ENCODE measurements around the gene ABR. TPM values are rescaled to one million over a fixed set of nuclear protein-coding genes. Genes with fewer than 3 reads are reported as not detected.

The ABR gene
- total RNA-seq, 2 donors from 2014 or later, result 80.7 to 82.7 TPM

DNA sequence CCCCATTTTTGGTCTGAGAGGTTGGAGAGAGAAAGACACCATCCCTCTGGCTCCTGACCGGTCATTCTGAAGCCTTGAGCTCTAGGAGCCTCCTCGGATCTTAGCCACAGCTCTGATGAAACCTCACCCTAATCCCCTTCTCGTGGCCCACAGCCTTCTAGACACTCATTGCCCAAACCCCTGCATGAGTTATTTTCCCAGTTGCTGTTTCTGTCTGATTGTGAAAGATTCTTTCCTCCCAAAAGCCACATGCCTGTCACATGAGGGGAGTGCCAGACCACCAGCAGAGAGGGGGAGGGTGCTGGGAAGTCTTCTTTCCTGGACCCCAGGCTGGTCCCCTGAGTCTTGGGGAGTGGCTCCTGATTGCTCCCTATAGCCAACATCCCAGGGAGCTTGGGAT lies 17.6 kb upstream of the ABR start:
- intact Hi-C loops (cut with DNase I), result no loop called here
- 72% methylated on average over 3 of the region's 3 CpGs for WGBS
- DNase-seq (ENCODE audit: low spot score), result no peak
- Histone ChIP-seq H3K9me3 (no peaks in the 10 kb centered on the region), H3K4me3 (no peak overlapping the region), H3K4me1 (replicated peaks) (no peaks in the 10 kb centered on the region), H3K27ac (no peak overlapping the region), H3K36me3 (no peaks in the 10 kb centered on the region), H3K27me3 (replicated peaks; ENCODE audit: insufficient read depth) (no peaks in the 10 kb centered on the region)
- TF ChIP-seq POLR2A (IDR thresholded peaks at IDR 0.05), result no peak
- TF ChIP-seq, protein P1, sequence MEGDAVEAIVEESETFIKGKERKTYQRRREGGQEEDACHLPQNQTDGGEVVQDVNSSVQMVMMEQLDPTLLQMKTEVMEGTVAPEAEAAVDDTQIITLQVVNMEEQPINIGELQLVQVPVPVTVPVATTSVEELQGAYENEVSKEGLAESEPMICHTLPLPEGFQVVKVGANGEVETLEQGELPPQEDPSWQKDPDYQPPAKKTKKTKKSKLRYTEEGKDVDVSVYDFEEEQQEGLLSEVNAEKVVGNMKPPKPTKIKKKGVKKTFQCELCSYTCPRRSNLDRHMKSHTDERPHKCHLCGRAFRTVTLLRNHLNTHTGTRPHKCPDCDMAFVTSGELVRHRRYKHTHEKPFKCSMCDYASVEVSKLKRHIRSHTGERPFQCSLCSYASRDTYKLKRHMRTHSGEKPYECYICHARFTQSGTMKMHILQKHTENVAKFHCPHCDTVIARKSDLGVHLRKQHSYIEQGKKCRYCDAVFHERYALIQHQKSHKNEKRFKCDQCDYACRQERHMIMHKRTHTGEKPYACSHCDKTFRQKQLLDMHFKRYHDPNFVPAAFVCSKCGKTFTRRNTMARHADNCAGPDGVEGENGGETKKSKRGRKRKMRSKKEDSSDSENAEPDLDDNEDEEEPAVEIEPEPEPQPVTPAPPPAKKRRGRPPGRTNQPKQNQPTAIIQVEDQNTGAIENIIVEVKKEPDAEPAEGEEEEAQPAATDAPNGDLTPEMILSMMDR (IDR thresholded peaks at IDR 0.05), result no peak
- no peak for TF ChIP-seq POLR2AphosphoS5 (IDR thresholded peaks at IDR 0.05)

DNA sequence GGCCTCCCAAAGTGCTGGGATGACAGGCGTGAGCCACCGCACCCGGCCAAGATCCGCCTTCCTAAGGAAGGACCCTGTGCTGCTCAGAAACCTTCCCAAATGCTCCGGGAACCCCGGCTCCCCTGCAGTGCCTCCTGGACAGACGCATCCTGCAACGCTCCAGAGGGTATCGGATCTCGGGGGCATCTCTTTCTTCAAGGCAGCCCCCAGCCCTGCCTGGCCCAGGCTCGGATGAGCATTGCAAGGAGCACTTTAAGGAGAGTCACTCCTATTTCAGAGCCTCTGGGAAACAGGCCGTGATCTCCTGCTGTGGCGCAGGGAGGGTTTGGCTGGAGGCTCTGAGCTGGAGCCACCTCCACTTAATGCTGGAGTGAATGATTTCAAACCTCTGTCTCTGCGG lies 17.2 kb upstream of the ABR start:
- Histone ChIP-seq H3K9me3 (no peaks in the 10 kb centered on the region), H3K4me3 (no peak overlapping the region), H3K36me3 (no peaks in the 10 kb centered on the region), H3K27ac (no peak overlapping the region), H3K27me3 (replicated peaks; ENCODE audit: insufficient read depth) (no peaks in the 10 kb centered on the region), H3K4me1 (replicated peaks) (no peaks in the 10 kb centered on the region)
- no peak for DNase-seq (ENCODE audit: low spot score)
- intact Hi-C loops (cut with DNase I), result no loop called here
- 92% methylated on average over 14 of the region's 14 CpGs for WGBS
- TF ChIP-seq, protein P1 (IDR thresholded peaks at IDR 0.05), result no peak
- no peak for TF ChIP-seq POLR2AphosphoS5 (IDR thresholded peaks at IDR 0.05)
- no peak for TF ChIP-seq POLR2A (IDR thresholded peaks at IDR 0.05)

DNA sequence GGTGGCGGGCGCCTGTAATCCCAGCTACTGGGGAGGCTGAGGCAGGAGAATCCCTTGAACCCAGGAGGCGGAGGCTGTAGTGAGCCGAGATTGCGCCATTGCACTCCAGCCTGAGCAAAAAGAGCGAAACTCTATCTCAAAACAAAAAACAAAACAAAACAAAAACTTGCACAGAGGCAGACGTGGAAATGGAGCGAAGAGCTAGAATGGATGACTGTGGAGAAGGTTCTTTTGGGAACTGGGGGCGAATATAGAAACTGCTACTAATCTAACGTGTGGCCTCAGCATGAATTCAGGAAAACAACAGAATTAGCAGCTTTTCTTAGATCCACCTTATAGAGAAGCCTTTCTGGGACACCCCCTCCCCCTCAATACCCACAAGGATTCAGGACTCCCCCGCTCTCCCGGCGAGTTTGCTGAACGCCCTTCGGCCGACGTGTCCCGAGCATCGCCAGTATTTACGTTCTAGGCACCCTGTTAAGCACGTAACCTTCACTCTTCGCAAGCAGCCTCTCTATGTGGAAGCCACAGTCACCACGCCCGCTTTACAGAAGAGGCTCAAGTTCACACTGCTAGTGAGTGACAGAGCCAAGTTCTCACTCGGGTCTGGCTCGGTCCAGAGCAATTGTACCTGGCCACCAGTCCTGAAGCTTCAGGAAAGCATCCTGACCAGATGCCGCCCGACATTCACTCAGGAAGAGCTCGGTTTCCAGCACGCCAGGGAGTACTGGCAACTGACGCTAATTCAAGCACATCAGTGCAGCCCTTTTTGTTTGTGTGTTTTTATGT lies 13.3 kb upstream of the ABR start:
- no peak for DNase-seq (ENCODE audit: low spot score)
- no peaks in the 10 kb centered on the region for H3K27me3 ChIP-seq (replicated peaks; ENCODE audit: insufficient read depth)
- no peak overlapping the region for H3K4me3 ChIP-seq
- H3K36me3 ChIP-seq, result no peaks in the 10 kb centered on the region
- H3K4me1 ChIP-seq (replicated peaks), result peaks cover 4% of the 10 kb centered on the region
- 65% methylated on average over 31 of the region's 31 CpGs for WGBS
- TF ChIP-seq, protein P1 (IDR thresholded peaks at IDR 0.05), result no peak
- TF ChIP-seq POLR2AphosphoS5 (IDR thresholded peaks at IDR 0.05) (no peak), POLR2A (IDR thresholded peaks at IDR 0.05) (no peak)
- H3K27ac ChIP-seq, result no peak overlapping the region
- H3K9me3 ChIP-seq, result no peaks in the 10 kb centered on the region
- intact Hi-C loops (cut with DNase I), result no loop called here

DNA sequence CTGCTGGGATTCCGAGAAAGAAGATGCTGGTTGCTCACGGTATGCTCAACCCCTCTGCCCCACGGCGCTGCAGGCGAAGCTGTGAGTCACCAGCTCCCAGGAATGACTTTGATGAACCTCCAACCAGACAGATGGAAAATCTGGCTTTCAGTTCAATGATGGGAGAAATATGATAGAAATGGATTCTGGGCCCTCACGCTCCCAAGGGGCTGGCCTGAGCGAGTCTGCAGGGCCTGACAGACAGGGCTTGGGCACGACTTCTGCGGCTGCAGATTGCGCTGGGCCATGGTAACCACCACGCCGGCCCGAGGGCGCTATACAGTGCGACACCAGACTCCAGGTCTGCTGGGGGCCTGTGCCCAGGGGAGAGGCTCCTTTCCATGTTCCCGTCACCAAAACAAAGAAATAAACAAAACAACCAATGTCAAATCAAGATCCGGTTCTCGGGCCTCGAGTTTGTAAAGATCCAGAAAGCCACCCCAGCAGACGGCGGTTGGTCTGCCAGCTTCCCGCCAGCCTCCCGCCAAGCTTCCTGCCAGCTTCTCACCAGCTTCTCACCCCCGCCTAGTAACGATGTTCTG lies 11.1 kb upstream of the ABR start:
- H3K4me3 ChIP-seq, result no peak overlapping the region
- no peaks in the 10 kb centered on the region for H3K9me3 ChIP-seq
- intact Hi-C loops (cut with DNase I), result no loop called here
- no peaks in the 10 kb centered on the region for H3K36me3 ChIP-seq
- H3K27me3 ChIP-seq (replicated peaks; ENCODE audit: insufficient read depth), result no peaks in the 10 kb centered on the region
- peaks cover 4% of the 10 kb centered on the region for H3K4me1 ChIP-seq (replicated peaks)
- no peak overlapping the region for H3K27ac ChIP-seq
- DNase-seq (ENCODE audit: low spot score), result no peak
- TF ChIP-seq POLR2A (IDR thresholded peaks at IDR 0.05) (no peak), POLR2AphosphoS5 (IDR thresholded peaks at IDR 0.05) (no peak)
- TF ChIP-seq, protein P1 (IDR thresholded peaks at IDR 0.05), result no peak
- WGBS, result 75% methylated on average over 25 of the region's 25 CpGs

All from prostate gland (tissue), 2 donors.